Fibroblast of skin of left biceps (primary cell): ENCODE measurements around the gene UAP1L1.
A peak's percentile ranks its signal among the peaks of the same experiment; 100 is the strongest.

ENCODE experiments used
- DNase-seq, 2 experiments: peaks; one replicate each; pipeline ENCODE4 v3.0.0-alpha.2; 2013; ENCODE audit warnings: low read depth in 2 of 2

Gene UAP1L1

DNA sequence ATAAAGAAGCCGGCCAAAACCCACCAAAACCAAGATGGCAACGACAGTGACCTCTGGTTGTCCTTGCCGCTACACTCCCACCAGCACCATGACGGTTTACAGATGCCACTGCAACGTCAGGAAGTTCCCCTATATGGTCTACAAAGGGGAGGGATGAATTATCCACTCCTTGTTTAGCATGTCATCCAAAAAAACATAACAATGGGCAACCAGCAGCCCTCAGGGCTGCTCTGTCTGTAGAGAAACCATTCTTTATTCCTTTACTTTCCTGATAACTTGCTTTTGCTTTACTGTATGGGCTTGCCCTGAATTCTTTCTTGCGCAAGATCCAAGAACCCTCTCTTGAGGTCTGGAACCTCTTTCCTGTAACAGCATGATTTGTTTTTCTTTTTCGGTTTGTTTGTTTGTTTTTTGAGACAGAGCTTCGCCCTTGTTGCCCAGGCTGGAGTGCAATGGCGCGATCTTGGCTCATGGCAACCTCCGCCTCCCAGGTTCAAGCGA lies 2.0 kb upstream of the UAP1L1 start:
- no peak for DNase-seq

DNA sequence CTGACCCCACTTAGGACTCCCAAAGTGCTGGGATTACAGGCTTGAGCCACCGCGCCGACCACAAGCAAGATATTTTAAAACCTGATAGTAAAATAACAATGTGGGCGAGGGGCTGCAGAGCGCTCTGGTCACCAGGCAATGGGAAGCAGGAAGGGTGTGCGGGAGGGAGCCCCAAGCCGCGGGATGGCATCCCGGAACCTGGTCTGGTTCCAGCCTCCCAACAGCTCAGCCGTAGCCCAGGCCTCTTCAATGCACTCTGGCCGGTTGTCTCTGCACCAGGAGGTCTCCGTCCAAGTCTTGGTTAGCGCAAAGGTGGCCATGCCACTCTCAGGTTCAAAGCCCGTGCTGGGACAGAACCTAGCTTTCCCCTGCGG lies 694 bp upstream of the UAP1L1 start:
- DNase-seq = no peak

DNA sequence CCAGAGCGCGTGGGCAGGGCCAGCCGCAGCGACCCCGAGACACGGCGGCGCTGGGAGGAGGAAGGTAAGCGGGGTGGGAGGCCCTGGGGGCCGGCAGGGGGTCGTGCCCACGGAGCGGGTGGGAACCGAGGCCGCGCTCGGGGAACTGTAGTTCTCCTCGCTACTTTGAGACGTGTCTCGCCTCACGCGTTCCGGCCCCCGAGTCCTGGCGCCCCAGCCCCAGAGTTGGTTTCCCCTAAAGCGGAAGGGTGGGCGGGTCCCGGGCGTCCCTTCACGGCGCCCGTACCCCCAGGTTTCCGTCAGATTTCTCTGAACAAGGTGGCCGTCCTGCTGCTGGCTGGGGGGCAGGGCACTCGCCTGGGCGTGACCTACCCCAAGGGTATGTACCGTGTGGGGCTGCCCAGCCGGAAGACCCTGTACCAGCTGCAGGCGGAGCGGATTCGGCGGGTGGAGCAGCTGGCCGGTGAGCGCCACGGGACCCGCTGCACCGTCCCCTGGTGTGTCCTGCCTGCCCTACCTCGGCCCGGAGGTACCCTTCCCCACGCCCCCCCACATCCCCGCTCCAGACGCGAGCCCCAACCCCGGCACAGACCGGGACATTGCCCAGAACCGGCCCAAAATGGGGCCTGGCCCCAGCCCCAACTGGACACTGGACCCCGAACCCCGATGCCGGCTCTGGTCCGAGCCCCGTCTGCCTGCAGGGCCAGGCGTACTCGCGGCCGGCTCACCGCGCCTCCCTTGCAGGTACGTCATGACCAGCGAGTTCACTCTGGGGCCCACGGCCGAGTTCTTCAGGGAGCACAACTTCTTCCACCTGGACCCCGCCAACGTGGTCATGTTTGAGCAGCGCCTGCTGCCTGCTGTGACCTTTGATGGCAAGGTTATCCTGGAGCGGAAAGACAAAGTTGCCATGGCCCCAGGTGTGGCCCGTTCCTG lies 709 bp downstream of the UAP1L1 start:
- DNase-seq = no peak

DNA sequence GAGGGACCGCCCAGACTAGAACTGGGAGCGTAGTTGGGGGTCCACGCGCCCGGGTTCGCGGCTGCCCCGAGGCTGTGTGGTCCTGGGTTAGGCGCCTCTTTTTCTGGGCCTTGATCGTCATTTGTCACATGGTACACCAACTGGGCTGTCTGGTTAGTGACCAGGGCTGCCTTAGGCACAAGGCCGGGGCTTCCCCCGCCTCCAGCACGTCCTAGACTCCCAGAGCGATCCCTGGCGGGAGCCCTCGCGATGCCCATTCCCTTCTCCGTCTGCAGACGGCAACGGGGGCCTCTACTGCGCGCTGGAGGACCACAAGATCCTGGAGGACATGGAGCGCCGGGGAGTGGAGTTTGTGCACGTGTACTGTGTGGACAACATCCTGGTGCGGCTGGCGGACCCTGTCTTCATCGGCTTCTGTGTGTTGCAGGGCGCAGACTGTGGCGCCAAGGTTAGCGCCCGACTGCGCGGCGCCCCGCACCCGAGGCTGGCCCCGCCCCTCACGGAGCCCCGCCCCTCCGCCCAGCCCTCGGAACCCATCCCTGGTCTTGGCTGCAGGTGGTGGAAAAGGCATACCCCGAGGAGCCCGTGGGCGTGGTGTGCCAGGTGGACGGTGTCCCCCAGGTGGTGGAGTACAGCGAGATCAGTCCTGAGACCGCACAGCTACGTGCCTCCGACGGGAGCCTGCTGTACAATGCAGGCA lies 1.5 kb downstream of the UAP1L1 start:
- no peak for DNase-seq

DNA sequence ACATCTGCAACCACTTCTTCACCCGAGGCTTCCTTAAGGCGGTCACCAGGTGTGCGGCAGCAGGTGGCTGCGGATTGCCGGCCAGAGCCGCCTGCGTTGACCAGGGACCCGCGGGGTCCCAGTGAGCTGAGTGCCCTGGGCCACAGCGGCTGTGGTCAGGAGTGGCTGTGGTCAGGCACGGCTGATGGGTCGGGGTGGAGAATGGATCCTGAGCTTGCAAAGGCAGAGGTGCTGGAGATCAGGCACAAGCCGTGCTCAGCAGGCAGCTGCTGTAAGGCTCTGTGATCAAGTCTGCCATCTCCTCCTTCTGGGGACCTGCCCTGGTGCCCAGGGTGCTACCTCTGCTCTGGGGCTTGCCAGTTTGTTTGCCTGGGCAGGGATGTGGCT lies 2.1 kb downstream of the UAP1L1 start:
- DNase-seq = no peak

DNA sequence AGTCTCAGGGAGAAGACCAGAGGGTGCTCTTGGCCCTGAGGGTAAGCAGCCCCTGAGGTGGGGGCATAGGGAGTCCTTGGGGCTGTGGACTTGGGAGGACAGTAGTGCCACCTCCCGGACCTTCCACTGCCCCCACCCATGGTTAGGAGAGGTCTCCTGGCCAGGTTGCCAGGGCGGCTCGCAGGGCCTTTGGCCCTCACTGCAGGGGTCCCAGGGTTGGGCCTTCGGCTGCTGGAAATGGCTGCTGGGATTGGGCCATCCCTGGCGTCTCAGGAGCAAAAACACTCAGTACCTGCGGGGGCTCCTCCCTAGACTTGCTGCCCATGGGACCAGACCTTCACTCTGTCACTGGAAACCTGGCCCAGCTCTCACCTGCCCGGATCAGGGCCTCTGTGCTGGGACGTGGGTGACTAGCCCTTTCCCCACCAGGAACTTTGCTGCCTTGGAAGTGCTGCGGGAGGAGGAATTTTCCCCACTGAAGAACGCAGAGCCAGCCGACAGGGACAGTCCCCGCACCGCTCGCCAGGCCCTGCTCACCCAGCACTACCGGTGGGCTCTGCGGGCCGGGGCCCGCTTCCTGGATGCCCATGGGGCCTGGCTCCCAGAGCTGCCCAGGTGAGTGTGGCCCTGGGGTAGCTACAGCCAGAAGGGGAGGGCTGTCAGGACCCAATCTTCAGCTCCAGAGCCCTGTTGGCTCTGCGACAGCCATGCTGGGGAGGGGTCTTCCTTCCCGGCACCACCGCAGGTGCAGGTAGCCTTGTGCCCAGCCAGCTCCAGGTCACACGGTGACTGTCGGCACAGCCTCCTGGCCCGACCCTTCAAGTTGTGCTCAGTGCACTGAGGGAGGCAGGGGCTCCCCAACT lies 3.2 kb downstream of the UAP1L1 start:
- no peak for DNase-seq

DNA sequence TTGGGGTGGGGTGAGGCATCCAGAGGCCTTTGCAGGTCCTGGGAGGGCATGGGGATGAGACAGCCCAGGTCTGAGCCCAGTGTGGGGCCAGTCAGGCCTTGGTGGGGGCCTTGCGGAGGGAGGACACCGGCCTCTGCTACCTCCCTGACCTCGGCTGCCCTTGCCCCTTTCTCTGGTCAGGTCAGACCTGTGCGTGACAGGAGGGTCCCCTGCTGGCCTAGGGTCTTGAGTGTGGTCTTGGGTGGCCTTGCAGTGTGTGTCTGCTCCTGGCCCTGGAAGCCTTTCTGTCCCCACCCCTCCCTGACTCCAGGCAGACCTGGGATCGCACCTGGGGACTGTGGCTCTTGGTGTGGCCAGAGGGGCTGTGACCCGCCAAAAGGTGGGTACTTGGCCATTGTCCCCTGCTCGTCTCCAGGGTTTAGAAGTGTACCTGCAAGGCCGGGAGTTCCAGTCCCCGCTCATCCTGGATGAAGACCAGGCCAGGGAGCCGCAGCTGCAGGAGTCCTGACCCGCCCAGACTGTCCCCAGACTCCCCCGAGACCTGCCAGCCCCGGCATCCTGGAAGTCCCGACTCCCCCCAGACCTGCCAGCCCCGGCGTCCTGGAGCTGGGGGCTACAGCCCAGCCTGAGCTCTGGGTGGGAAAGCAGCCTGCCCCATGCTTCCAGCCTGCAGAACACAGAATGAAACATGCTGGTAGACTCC lies 5.1 kb downstream of the UAP1L1 start:
- no peak for DNase-seq

DNA sequence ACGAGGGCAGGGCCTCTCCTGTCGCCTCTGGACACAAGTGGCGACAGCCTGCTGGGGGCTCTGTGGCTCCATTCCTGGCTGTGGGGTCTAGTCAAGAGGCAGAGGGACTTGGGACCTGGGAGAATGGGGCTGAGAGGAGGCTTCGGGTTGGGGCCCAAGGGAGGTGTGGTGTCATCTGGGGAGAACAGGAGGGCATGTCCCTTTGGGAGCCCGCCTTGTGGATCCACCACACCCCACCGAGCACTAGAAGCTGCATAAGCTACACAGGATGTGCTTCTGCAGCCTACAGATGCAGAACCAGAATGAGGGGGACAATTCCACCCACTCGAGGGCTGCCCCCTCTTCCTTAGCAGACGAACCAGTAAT lies 5.6 kb downstream of the UAP1L1 start:
- no peak for DNase-seq

DNA sequence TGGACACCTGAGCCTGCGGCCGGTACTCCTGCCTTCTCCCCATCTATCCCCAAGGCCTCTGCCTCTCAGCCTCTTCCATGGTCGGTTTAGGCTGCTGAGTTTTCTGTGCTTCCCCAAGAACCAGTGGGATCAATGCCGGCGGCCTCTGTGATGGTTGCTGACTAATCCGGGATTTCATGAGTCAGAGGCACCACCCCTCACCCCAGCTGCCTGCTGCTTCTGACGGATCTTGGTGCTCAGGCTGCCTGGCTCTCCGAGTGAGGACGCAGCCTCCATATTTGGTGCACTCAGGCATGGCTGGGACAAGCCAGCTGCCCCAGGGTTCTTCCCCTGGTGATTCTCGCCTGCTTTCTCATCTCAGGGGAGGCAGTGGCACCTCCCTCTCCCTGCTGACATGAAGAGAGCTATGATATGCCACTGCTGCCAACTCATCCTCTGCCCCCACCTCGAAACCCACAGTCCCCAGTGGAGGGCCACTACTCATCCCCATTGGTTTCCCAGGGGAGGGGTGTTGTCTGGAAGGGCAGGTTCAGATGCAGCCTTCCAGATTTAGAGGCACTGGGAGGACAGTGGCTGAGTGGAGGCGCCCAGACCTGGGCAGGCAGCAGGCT lies 6.2 kb downstream of the UAP1L1 start:
- DNase-seq = peak; percentile 84

DNA sequence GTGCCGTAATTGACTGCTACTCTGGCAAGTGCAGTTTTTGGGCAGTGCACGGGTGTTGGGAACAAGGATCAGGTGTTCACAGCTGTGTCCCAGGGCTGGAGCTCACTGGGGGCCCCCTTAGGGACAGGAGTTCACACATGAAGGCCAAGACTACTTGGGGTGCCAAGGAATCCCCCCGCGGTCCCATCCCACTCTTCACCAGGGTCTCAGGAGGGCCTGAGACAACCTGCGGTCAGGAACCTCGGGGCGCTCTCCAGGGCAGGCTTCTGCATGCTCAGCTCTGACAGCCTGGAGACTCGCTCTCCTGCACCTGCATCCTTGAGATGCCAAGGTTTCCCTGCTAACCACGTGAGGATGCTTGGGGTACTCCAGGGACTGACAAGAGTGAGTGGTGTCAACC lies 7.2 kb downstream of the UAP1L1 start:
- no peak for DNase-seq

DNA sequence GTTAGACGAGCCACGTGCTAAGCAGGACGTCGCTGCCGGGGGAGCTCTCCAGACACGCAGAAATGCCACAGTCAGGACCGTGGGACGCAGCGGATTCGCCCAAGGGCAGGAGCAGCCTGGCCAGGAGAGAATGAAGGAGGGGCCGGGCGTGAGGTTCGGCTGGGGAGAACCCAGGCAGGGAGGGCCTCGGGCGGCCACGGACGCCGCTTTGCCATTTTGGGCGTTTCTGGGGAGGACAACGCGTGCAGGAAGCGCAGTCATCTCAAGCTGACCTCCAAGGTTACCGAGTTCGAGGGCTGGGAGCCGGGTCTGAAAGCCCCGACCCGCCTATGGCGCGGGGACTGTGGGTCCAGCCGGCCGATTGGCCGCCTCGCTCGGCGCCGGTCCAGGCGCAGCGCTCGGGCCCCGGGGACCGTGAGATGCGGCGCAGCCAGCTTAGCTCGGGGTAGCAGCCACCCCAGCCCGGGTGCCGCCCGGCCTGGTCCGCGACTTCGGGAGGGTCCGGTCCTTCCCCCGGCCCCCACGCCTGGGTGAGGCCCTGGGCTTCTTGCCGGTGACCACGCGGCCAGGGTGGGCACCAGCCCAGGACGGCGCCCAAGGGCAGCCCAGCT lies 8.7 kb downstream of the UAP1L1 start:
- DNase-seq = no peak

DNA sequence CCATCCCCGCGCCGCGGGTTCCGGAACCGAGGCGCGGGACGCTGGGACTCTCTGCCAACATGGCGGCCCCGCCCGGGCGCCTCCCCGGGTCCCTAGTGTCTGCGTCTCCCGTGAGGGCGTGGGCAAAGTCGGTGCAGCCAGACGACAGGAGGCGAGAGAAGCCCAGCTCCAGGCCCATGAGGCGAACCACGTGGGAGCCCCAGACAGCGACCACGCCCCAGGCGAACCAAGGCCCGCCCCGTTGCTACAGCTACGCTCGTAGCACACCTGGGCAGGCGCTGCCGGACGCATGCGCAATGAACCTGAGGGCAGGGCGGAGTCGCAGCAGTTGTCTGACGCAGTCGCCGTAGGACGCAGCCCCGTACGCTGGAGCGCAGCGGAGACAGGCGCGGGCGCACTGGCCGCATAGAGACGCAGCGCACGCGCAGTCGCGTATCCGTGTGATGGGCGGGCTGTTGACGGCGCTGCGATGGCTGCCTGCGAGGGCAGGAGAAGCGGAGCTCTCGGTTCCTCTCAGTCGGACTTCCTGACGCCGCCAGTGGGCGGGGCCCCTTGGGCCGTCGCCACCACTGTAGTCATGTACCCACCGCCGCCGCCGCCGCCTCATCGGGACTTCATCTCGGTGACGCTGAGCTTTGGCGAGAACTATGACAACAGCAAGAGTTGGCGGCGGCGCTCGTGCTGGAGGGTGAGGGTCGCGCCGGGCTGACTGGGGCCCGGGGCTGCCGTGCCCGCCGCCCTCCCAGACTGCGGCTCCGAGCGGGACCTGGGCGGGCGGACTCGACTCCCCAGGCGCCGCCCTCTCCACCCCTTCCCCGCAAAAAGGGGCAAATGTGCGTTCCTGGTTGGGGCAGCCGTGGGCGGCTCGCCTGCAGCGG lies 9.5 kb downstream of the UAP1L1 start, which contains the start of gene MAN1B1:
Gene MAN1B1 (plus strand): TSS at position 455 of the 878 bp plus-strand sequence. CDS start 15 bp downstream, at position 470.
- peak; percentile 93 to 95 for DNase-seq

DNA sequence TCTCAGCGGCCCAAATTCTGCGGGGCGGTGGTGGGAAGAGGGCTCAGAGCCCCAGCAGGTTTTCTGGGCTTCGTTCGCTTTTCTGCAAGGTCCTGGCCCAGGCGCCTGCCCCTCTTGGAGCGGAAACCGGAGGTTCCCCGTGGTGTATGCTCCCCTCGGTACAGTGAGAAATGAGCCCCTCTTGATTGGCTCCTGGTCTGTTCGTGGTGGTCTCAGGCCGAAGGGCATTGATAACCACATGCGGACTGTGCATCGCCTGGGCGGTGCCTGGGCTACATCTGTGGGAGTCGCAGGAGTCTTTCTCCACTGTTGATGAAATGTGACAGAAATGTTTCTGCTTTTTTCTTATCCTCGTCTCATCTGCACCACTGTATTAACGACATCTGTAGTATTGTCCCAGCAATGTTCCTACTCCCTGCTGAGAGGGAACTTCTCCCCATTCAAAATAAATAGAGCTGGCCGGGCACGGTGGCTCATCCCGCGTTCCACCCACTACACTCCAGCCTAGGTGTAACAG lies 10.2 kb downstream of the UAP1L1 start:
- no peak for DNase-seq

DNA sequence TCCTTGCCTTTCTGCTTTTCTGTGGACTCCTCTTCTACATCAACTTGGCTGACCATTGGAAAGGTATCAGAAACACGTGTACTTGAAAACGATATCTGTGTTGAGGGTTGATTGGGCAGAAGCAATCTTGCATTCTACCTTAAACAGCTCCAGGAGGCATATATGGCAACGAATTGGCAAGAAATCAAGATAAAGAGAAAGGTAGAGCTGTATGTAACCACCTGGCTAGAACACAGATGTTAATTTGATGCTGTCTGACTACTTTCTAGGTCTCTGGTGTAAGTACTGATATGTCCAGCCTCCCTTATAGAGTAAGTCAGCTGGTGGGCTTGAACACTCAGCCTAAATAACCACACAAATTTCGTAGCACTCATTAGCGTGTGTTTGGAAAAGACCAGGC lies 10.8 kb downstream of the UAP1L1 start:
- no peak for DNase-seq

DNA sequence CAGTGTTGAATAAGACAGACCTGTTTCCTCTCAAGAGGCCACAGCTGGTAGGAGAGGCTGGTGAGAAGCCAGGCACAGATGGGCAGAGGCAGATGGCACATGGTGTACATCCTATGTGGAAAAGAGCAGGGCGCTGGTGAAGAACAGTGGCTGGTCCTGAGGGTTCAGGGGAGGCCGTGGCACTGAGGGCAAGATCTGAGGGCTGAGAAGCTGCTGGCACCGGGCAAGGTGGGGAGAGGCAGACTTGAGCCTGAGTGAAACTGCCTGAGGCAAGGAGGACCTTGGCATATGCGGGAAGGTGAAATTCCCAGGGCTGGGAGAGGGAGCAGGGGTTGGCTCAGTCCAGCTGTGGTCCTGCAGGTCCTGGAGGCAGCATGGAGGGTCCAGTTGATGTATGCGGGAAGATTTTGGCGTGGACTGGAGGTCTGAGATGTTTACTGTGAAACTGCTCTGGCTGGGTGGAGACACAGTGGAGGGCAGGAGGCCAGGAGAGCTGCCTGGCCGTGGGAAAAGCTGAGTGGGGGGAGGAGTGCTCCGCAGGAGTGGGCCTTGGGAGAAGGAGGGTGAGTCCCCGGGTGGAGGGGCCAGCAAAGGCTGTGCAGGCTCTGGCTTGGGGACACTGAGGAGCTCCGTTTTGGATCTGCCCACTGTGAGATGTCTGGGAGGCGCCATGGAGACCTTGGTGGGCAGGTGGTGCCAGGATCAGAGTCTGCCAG lies 12.1 kb downstream of the UAP1L1 start:
- no peak for DNase-seq

DNA sequence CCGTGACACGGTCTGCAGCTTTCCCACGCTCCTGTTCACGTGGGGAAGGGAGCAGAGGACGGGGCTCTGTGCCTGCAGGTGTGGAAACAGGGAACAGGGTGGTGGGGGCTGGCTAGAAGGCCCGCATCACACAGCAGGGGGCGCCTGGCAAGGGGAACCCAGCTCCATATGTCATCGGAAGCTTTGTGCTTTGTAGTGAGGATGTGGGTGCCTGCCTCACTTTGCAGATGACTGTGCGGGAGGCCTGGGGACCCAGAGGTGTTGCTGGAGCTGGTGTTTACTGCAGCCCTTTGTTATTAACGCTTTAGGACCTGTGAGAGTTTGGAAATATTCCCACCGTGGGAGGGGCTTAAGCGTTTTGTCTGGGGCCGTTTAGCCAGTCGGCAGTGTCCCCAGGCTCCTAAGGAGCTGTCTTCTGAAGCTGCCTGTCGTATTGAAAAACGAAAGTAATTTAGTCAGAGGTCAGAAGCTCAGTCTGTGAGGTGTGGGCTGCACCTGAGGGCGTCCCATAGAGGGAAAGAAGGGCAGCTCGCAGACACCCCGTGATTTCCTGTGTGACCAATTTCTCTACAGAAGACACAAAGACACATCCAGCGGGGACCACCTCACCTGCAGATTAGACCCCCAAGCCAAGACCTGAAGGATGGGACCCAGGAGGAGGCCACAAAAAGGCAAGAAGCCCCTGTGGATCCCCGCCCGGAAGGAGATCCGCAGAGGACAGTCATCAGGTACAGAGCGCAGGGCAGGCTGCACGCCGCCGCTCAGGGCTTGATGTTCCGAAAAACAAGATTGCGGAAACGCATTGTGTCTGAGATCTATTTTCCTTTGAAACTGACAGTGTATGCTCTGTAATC lies 18.6 kb downstream of the UAP1L1 start:
- no peak for DNase-seq

DNA sequence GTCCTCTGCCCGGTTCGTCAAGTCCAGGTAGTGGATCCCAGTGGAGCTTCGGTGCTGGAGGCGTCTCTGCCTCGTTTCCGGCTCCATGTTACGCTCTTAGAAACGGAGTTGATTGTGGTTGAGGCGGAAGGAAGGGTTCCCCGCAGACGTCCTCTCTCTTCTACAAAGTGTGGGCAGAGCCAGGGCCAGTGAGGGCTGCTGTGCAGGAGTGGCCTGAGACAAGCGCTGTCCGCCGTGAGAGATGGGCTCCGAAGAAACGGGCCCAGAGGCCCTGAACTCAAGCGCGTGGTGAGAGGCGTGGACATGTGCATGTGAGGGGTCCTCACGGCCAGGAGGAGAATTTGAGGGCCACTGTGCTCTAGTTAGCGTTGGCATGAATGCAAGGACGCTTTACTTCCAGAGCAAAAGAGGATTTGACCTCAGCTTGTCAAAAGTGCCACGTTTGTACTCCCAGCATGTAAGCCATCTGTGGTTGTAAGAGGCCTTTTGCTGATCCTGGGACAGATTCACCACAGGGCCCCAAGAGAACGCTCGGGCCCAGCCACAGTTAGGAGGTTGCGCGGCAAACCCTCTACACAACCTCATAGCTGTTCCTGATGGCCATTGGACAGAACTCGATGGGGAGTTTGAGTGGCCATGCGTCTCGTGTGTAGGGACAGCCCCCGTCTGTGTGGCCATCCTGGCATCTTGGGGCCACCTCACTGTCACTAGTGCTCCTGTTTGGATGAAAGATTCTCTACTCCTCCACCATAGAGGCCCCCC lies 19.6 kb downstream of the UAP1L1 start:
- DNase-seq = no peak
